Stomach (tissue), 4 donors: Measurements from ENCODE around the gene P2RY1.

ENCODE experiments used
- POLR2A ChIP-seq, 4 donors: fragments of 450-650 bp; IDR thresholded peaks; one replicate each; pipeline ENCODE4 v1.6.1; 2016; ENCODE audit warnings: antibody characterized with exemption in 4 of 4, control low read depth in 2 of 4, mild to moderate bottlenecking in 1 of 4, moderate library complexity in 1 of 4
- POLR2AphosphoS5 ChIP-seq, 3 donors: sonication (generic); formaldehyde crosslinking; IDR thresholded peaks; one replicate each; pipeline ENCODE4 v1.6.1; 2016; ENCODE audit warnings: antibody characterized with exemption in 3 of 3
- TF ChIP-seq, protein P1 (sequence below), 7 experiments: fragments of 450-650 bp in 4 of 7; fragments of 200-600 bp in 3 of 7; sonication (generic) in 3 of 7; IDR thresholded peaks; one replicate each; pipeline ENCODE4 v1.5.1; 2016 to 2019; ENCODE audit warnings: antibody characterized with exemption in 7 of 7, control low read depth in 2 of 7, mild to moderate bottlenecking in 1 of 7

GRCh38 chr3:152857082-152857481, 22.2 kb downstream of the P2RY1 start:
- TF ChIP-seq, protein P1, sequence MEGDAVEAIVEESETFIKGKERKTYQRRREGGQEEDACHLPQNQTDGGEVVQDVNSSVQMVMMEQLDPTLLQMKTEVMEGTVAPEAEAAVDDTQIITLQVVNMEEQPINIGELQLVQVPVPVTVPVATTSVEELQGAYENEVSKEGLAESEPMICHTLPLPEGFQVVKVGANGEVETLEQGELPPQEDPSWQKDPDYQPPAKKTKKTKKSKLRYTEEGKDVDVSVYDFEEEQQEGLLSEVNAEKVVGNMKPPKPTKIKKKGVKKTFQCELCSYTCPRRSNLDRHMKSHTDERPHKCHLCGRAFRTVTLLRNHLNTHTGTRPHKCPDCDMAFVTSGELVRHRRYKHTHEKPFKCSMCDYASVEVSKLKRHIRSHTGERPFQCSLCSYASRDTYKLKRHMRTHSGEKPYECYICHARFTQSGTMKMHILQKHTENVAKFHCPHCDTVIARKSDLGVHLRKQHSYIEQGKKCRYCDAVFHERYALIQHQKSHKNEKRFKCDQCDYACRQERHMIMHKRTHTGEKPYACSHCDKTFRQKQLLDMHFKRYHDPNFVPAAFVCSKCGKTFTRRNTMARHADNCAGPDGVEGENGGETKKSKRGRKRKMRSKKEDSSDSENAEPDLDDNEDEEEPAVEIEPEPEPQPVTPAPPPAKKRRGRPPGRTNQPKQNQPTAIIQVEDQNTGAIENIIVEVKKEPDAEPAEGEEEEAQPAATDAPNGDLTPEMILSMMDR (IDR thresholded peaks at IDR 0.05) = no peak
- TF ChIP-seq POLR2AphosphoS5 (IDR thresholded peaks at IDR 0.05) = no peak
- TF ChIP-seq POLR2A (IDR thresholded peaks at IDR 0.05) = no peak
